ENCODE results near the gene RPS15A.

The RPS15A gene

GRCh38 chr16:18804540-18804939 is 14.4 kb upstream of the RPS15A start:
- H3K4me3 ChIP-seq (ENCODE audit: low read length): no peak overlapping the region
- TF ChIP-seq, protein P1, sequence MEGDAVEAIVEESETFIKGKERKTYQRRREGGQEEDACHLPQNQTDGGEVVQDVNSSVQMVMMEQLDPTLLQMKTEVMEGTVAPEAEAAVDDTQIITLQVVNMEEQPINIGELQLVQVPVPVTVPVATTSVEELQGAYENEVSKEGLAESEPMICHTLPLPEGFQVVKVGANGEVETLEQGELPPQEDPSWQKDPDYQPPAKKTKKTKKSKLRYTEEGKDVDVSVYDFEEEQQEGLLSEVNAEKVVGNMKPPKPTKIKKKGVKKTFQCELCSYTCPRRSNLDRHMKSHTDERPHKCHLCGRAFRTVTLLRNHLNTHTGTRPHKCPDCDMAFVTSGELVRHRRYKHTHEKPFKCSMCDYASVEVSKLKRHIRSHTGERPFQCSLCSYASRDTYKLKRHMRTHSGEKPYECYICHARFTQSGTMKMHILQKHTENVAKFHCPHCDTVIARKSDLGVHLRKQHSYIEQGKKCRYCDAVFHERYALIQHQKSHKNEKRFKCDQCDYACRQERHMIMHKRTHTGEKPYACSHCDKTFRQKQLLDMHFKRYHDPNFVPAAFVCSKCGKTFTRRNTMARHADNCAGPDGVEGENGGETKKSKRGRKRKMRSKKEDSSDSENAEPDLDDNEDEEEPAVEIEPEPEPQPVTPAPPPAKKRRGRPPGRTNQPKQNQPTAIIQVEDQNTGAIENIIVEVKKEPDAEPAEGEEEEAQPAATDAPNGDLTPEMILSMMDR (conservative IDR thresholded peaks at IDR 0.05; ENCODE audit: low read depth, low read length): no peak
- no peak for DNase-seq (ENCODE audit: low read depth)

DNA sequence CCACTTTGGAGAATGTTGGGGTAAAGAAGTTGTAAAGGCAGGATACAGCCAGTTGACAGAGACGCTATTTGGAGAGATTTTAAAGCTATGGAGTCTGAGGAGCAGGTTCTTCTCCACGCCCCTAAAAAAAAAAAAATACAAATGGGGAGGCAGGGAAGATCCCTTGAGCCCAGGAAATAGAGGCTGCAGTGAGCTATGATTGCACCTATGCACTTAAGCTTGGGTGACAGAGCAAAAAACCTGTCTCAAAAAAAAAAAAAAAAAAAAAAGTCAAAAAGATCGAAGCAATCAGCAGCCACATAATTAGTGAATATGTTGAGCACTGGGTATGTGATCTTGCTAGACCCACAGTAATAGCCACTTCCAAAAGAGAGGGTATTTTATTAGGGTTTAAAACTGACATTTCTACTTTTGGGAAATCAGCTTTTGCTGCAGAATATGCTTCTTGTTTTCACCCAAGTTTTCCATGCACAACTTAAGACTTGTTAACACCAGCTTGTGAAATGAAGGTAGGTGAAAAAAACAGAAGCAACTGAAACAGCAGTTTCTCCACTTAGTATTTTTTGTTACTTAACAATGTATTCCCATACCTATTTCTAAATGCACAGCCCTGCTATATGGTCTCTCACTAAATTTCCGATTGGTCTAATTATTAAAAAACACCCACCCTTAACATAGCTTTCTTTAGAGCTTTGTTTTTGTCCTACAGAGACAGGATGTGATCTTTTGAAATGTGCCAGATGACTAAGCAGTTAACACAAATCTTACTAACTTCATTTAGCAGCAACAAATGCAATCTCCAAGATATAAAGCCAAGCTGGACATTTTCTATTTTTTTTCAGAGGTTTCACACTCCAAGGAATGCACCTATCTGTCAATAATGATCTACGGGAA is 13.7 kb upstream of the RPS15A start:
- TF ChIP-seq, protein P1 (conservative IDR thresholded peaks at IDR 0.05; ENCODE audit: low read depth, low read length): no peak
- DNase-seq (ENCODE audit: low read depth): peak; percentile 50
- no peak overlapping the region for H3K4me3 ChIP-seq (ENCODE audit: low read length)

GRCh38 chr16:18802767-18803343 is 12.7 kb upstream of the RPS15A start:
- TF ChIP-seq, protein P1 (conservative IDR thresholded peaks at IDR 0.05; ENCODE audit: low read depth, low read length): no peak
- no peak overlapping the region for H3K4me3 ChIP-seq (ENCODE audit: low read length)
- no peak for DNase-seq (ENCODE audit: low read depth)

GRCh38 chr16:18801145-18801972 is 11.2 kb upstream of the RPS15A start, which contains the start of gene ARL6IP1:
ARL6IP1 (minus strand) TSS chr16:18801549; CDS start chr16:18801466, 83 bp downstream.
- peak; percentile 98 for DNase-seq (ENCODE audit: low read depth)
- TF ChIP-seq, protein P1 (conservative IDR thresholded peaks at IDR 0.05; ENCODE audit: low read depth, low read length): peak; percentile 83
- H3K4me3 ChIP-seq (ENCODE audit: low read length): peak within 1 kb of the TSS; percentile 94

- no peak for DNase-seq (ENCODE audit: low read depth)
- peak overlapping the region; percentile 94 for H3K4me3 ChIP-seq (ENCODE audit: low read length)
- TF ChIP-seq, protein P1 (conservative IDR thresholded peaks at IDR 0.05; ENCODE audit: low read depth, low read length): no peak
Measured at GRCh38 chr16:18800775-18801144, 10.6 kb upstream of the RPS15A start.

GRCh38 chr16:18800293-18800692 is 10.2 kb upstream of the RPS15A start:
- no peak for DNase-seq (ENCODE audit: low read depth)
- TF ChIP-seq, protein P1 (conservative IDR thresholded peaks at IDR 0.05; ENCODE audit: low read depth, low read length): no peak
- peak overlapping the region; percentile 94 for H3K4me3 ChIP-seq (ENCODE audit: low read length)

Data from retinal pigment epithelial cell (primary cell).